ENCODE results near the gene JUN.

JUN gene

GRCh38 chr1:58746182-58746581 is 37.7 kb downstream of the JUN start:
- H3K27me3 ChIP-seq (ENCODE audit: control insufficient read depth in 1 of 2, insufficient read depth in 2 of 2, low read length in 2 of 2) = no peaks in the 10 kb centered on the region
- H3K4me3 ChIP-seq (ENCODE audit: low read depth in 1 of 2, low read length in 2 of 2) = no peak overlapping the region
- no peaks in the 10 kb centered on the region for H3K36me3 ChIP-seq (ENCODE audit: control insufficient read depth in 1 of 2, insufficient read depth in 2 of 2, low read length in 2 of 2)

GRCh38 chr1:58745666-58746065 is 38.2 kb downstream of the JUN start:
- H3K27ac ChIP-seq (ENCODE audit: low read depth, low read length) = no peak overlapping the region
- no peaks in the 10 kb centered on the region for H3K36me3 ChIP-seq (ENCODE audit: control insufficient read depth in 1 of 2, insufficient read depth in 2 of 2, low read length in 2 of 2)
- H3K9me3 ChIP-seq (ENCODE audit: control insufficient read depth in 1 of 2, low read length in 2 of 2) = no peaks in the 10 kb centered on the region
- no peaks in the 10 kb centered on the region for H3K4me1 ChIP-seq (ENCODE audit: control insufficient read depth in 1 of 2, insufficient read depth in 2 of 2, low read length in 2 of 2)
- no peak overlapping the region for H3K9ac ChIP-seq (ENCODE audit: low read depth in 1 of 2, low read length in 2 of 2)
- H3K4me3 ChIP-seq (ENCODE audit: low read depth in 1 of 2, low read length in 2 of 2) = no peak overlapping the region
- H3K27me3 ChIP-seq (ENCODE audit: control insufficient read depth in 1 of 2, insufficient read depth in 2 of 2, low read length in 2 of 2) = no peaks in the 10 kb centered on the region

More at GRCh38 chr1:58746182-58746581, 37.7 kb downstream of the JUN start:
- H3K4me1 ChIP-seq (ENCODE audit: control insufficient read depth in 1 of 2, insufficient read depth in 2 of 2, low read length in 2 of 2) = no peaks in the 10 kb centered on the region
- no peaks in the 10 kb centered on the region for H3K9me3 ChIP-seq (ENCODE audit: control insufficient read depth in 1 of 2, low read length in 2 of 2)
- no peak overlapping the region for H3K9ac ChIP-seq (ENCODE audit: low read depth in 1 of 2, low read length in 2 of 2)
- no peak overlapping the region for H3K27ac ChIP-seq (ENCODE audit: low read depth, low read length)

- Histone ChIP-seq H3K9me3 (ENCODE audit: control insufficient read depth in 1 of 2, low read length in 2 of 2) (no peaks in the 10 kb centered on the region), H3K27me3 (ENCODE audit: control insufficient read depth in 1 of 2, insufficient read depth in 2 of 2, low read length in 2 of 2) (no peaks in the 10 kb centered on the region), H3K36me3 (ENCODE audit: control insufficient read depth in 1 of 2, insufficient read depth in 2 of 2, low read length in 2 of 2) (no peaks in the 10 kb centered on the region), H3K9ac (ENCODE audit: low read depth in 1 of 2, low read length in 2 of 2) (no peak overlapping the region), H3K27ac (ENCODE audit: low read depth, low read length) (no peak overlapping the region), H3K4me3 (ENCODE audit: low read depth in 1 of 2, low read length in 2 of 2) (no peak overlapping the region), H3K4me1 (ENCODE audit: control insufficient read depth in 1 of 2, insufficient read depth in 2 of 2, low read length in 2 of 2) (no peaks in the 10 kb centered on the region)
Measured at GRCh38 chr1:58745117-58745516, 38.7 kb downstream of the JUN start.

GRCh38 chr1:58741678-58742553 is 41.9 kb downstream of the JUN start:
- H3K36me3 ChIP-seq (ENCODE audit: control insufficient read depth in 1 of 2, insufficient read depth in 2 of 2, low read length in 2 of 2) = no peaks in the 10 kb centered on the region
- H3K9me3 ChIP-seq (ENCODE audit: control insufficient read depth in 1 of 2, low read length in 2 of 2) = no peaks in the 10 kb centered on the region
- no peak overlapping the region for H3K9ac ChIP-seq (ENCODE audit: low read depth in 1 of 2, low read length in 2 of 2)
- H3K27ac ChIP-seq (ENCODE audit: low read depth, low read length) = no peak overlapping the region
- H3K4me1 ChIP-seq (ENCODE audit: control insufficient read depth in 1 of 2, insufficient read depth in 2 of 2, low read length in 2 of 2) = no peaks in the 10 kb centered on the region
- H3K27me3 ChIP-seq (ENCODE audit: control insufficient read depth in 1 of 2, insufficient read depth in 2 of 2, low read length in 2 of 2) = no peaks in the 10 kb centered on the region
- no peak overlapping the region for H3K4me3 ChIP-seq (ENCODE audit: low read depth in 1 of 2, low read length in 2 of 2)

- no peaks in the 10 kb centered on the region for H3K9me3 ChIP-seq (ENCODE audit: control insufficient read depth in 1 of 2, low read length in 2 of 2)
- H3K4me3 ChIP-seq (ENCODE audit: low read depth in 1 of 2, low read length in 2 of 2) = no peak overlapping the region
- no peaks in the 10 kb centered on the region for H3K36me3 ChIP-seq (ENCODE audit: control insufficient read depth in 1 of 2, insufficient read depth in 2 of 2, low read length in 2 of 2)
- no peaks in the 10 kb centered on the region for H3K27me3 ChIP-seq (ENCODE audit: control insufficient read depth in 1 of 2, insufficient read depth in 2 of 2, low read length in 2 of 2)
- H3K27ac ChIP-seq (ENCODE audit: low read depth, low read length) = no peak overlapping the region
- no peaks in the 10 kb centered on the region for H3K4me1 ChIP-seq (ENCODE audit: control insufficient read depth in 1 of 2, insufficient read depth in 2 of 2, low read length in 2 of 2)
- no peak overlapping the region for H3K9ac ChIP-seq (ENCODE audit: low read depth in 1 of 2, low read length in 2 of 2)
Measured at GRCh38 chr1:58739856-58740466, 43.9 kb downstream of the JUN start.

GRCh38 chr1:58738876-58739275 is 45.0 kb downstream of the JUN start:
- Histone ChIP-seq H3K27ac (ENCODE audit: low read depth, low read length) (no peak overlapping the region), H3K4me1 (ENCODE audit: control insufficient read depth in 1 of 2, insufficient read depth in 2 of 2, low read length in 2 of 2) (no peaks in the 10 kb centered on the region), H3K9me3 (ENCODE audit: control insufficient read depth in 1 of 2, low read length in 2 of 2) (no peaks in the 10 kb centered on the region), H3K9ac (ENCODE audit: low read depth in 1 of 2, low read length in 2 of 2) (no peak overlapping the region), H3K4me3 (ENCODE audit: low read depth in 1 of 2, low read length in 2 of 2) (no peak overlapping the region), H3K36me3 (ENCODE audit: control insufficient read depth in 1 of 2, insufficient read depth in 2 of 2, low read length in 2 of 2) (no peaks in the 10 kb centered on the region), H3K27me3 (ENCODE audit: control insufficient read depth in 1 of 2, insufficient read depth in 2 of 2, low read length in 2 of 2) (no peaks in the 10 kb centered on the region)

- H3K36me3 ChIP-seq (ENCODE audit: control insufficient read depth in 1 of 2, insufficient read depth in 2 of 2, low read length in 2 of 2) = no peaks in the 10 kb centered on the region
- H3K9me3 ChIP-seq (ENCODE audit: control insufficient read depth in 1 of 2, low read length in 2 of 2) = no peaks in the 10 kb centered on the region
- H3K9ac ChIP-seq (ENCODE audit: low read depth in 1 of 2, low read length in 2 of 2) = no peak overlapping the region
- no peaks in the 10 kb centered on the region for H3K27me3 ChIP-seq (ENCODE audit: control insufficient read depth in 1 of 2, insufficient read depth in 2 of 2, low read length in 2 of 2)
- no peak overlapping the region for H3K4me3 ChIP-seq (ENCODE audit: low read depth in 1 of 2, low read length in 2 of 2)
- no peaks in the 10 kb centered on the region for H3K4me1 ChIP-seq (ENCODE audit: control insufficient read depth in 1 of 2, insufficient read depth in 2 of 2, low read length in 2 of 2)
- H3K27ac ChIP-seq (ENCODE audit: low read depth, low read length) = no peak overlapping the region
Measured at GRCh38 chr1:58735586-58735985, 48.3 kb downstream of the JUN start.

GRCh38 chr1:58734630-58735029 is 49.2 kb downstream of the JUN start:
- H3K27ac ChIP-seq (ENCODE audit: low read depth, low read length) = no peak overlapping the region
- no peaks in the 10 kb centered on the region for H3K9me3 ChIP-seq (ENCODE audit: control insufficient read depth in 1 of 2, low read length in 2 of 2)
- no peak overlapping the region for H3K9ac ChIP-seq (ENCODE audit: low read depth in 1 of 2, low read length in 2 of 2)
- no peaks in the 10 kb centered on the region for H3K27me3 ChIP-seq (ENCODE audit: control insufficient read depth in 1 of 2, insufficient read depth in 2 of 2, low read length in 2 of 2)
- H3K4me3 ChIP-seq (ENCODE audit: low read depth in 1 of 2, low read length in 2 of 2) = no peak overlapping the region
- H3K36me3 ChIP-seq (ENCODE audit: control insufficient read depth in 1 of 2, insufficient read depth in 2 of 2, low read length in 2 of 2) = no peaks in the 10 kb centered on the region
- no peaks in the 10 kb centered on the region for H3K4me1 ChIP-seq (ENCODE audit: control insufficient read depth in 1 of 2, insufficient read depth in 2 of 2, low read length in 2 of 2)

- Histone ChIP-seq H3K4me1 (ENCODE audit: control insufficient read depth in 1 of 2, insufficient read depth in 2 of 2, low read length in 2 of 2) (no peaks in the 10 kb centered on the region), H3K9me3 (ENCODE audit: control insufficient read depth in 1 of 2, low read length in 2 of 2) (no peaks in the 10 kb centered on the region), H3K27me3 (ENCODE audit: control insufficient read depth in 1 of 2, insufficient read depth in 2 of 2, low read length in 2 of 2) (no peaks in the 10 kb centered on the region), H3K4me3 (ENCODE audit: low read depth in 1 of 2, low read length in 2 of 2) (no peak overlapping the region), H3K36me3 (ENCODE audit: control insufficient read depth in 1 of 2, insufficient read depth in 2 of 2, low read length in 2 of 2) (no peaks in the 10 kb centered on the region), H3K9ac (ENCODE audit: low read depth in 1 of 2, low read length in 2 of 2) (no peak overlapping the region), H3K27ac (ENCODE audit: low read depth, low read length) (no peak overlapping the region)
Measured at GRCh38 chr1:58732087-58732775, 51.6 kb downstream of the JUN start.

Measured in duodenal mucosa (tissue), 2 donors.